ACC112 (cell line): ENCODE measurements around the gene DCDC2.
"Not testable (repeated sequence)": the region's sequence is repeated elsewhere in the genome, so short reads cannot be mapped to it uniquely, and the experiment has no call there.

Experiments
- H2AFZ ChIP-seq: fragments of 200-600 bp; sonication (generic); one replicate; pipeline ENCODE4 v1.6.0; 2017; ENCODE audit warnings: antibody characterized with exemption, low read length; ENCODE audit not compliant: unreplicated experiment
- H3K27ac ChIP-seq: fragments of 200-600 bp; sonication (generic); 2 replicates; pipeline ENCODE4 v1.5.1; 2014; ENCODE audit warnings: low read depth, mild to moderate bottlenecking, antibody characterized with exemption, low read length, moderate library complexity
- H3K27me3 ChIP-seq: fragments of 200-600 bp; sonication (generic); 2 replicates; pipeline ENCODE4 v1.6.1; 2014; ENCODE audit warnings: mild to moderate bottlenecking, antibody characterized with exemption, low read length, moderate library complexity, mixed read lengths; ENCODE audit not compliant: insufficient read depth
- H3K36me3 ChIP-seq: fragments of 200-600 bp; sonication (generic); 2 replicates; pipeline ENCODE4 v1.6.1; 2016; ENCODE audit warnings: mild to moderate bottlenecking, antibody characterized with exemption, low read length, moderate library complexity, mixed read lengths; ENCODE audit not compliant: insufficient read depth
- H3K4me1 ChIP-seq: fragments of 200-600 bp; sonication (generic); one replicate; pipeline ENCODE4 v1.6.1; 2016; ENCODE audit warnings: low read length, mixed read lengths; ENCODE audit not compliant: insufficient read depth, unreplicated experiment, control insufficient read depth
- H3K4me3 ChIP-seq: fragments of 200-600 bp; sonication (generic); 2 replicates; pipeline ENCODE4 v1.5.1; 2014; ENCODE audit warnings: mild to moderate bottlenecking, low read depth, low read length
- H3K79me2 ChIP-seq: fragments of 200-600 bp; sonication (generic); one replicate; pipeline ENCODE4 v1.6.0; 2016; ENCODE audit warnings: low read length; ENCODE audit not compliant: control insufficient read depth, unreplicated experiment, insufficient read depth

Gene DCDC2

GRCh38 chr6:24225838-24226237 lies 132.0 kb downstream of the DCDC2 start:
- Histone ChIP-seq H3K79me2 (no peaks in the 10 kb centered on the region), H3K4me3 (no peak overlapping the region), H3K27ac (no peak overlapping the region), H3K36me3 (no peaks in the 10 kb centered on the region), H3K27me3 (no peaks in the 10 kb centered on the region), H3K4me1 (peaks cover 7% of the 10 kb centered on the region), H2AFZ (no peak overlapping the region)

GRCh38 chr6:24223115-24223919 lies 134.5 kb downstream of the DCDC2 start:
- Histone ChIP-seq H3K36me3 (no peaks in the 10 kb centered on the region), H3K27me3 (no peaks in the 10 kb centered on the region), H3K27ac (no peak overlapping the region), H3K4me3 (no peak overlapping the region), H3K79me2 (no peaks in the 10 kb centered on the region), H3K4me1 (peaks cover 5% of the 10 kb centered on the region), H2AFZ (no peak overlapping the region)

DNA sequence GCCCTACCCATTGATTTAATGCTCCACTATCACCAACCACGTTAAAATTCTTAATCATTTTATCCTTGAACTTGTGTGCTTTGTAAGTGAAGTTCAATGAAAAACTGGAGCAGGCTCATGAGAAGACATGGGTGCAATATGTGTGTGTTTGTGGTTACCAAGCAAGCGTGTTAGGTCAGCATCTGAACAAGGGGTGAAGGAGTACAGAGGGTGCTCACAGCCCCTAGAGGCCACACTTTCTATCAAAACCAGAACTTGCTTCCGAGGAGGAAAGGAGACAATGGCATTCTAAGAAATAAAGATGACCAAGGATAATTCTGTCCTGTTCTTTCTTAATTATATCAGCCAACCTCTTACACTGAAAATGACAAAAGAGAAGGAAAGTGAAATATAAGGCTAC lies 138.2 kb downstream of the DCDC2 start:
- no peaks in the 10 kb centered on the region for H3K4me1 ChIP-seq
- H3K27me3 ChIP-seq = no peaks in the 10 kb centered on the region
- H3K4me3 ChIP-seq = no peak overlapping the region
- H3K27ac ChIP-seq = no peak overlapping the region
- H3K36me3 ChIP-seq = no peaks in the 10 kb centered on the region
- no peaks in the 10 kb centered on the region for H3K79me2 ChIP-seq
- H2AFZ ChIP-seq = no peak overlapping the region

GRCh38 chr6:24214984-24215383 lies 142.9 kb downstream of the DCDC2 start:
- no peaks in the 10 kb centered on the region for H3K79me2 ChIP-seq
- 0 out of 2 replicates have a peak, but pooled peaks cover 4% of the 10 kb centered on the region for H3K27me3 ChIP-seq
- no peaks in the 10 kb centered on the region for H3K4me1 ChIP-seq
- no peak overlapping the region for H3K27ac ChIP-seq
- H3K4me3 ChIP-seq = no peak overlapping the region
- no peaks in the 10 kb centered on the region for H3K36me3 ChIP-seq
- H2AFZ ChIP-seq = no peak overlapping the region

DNA sequence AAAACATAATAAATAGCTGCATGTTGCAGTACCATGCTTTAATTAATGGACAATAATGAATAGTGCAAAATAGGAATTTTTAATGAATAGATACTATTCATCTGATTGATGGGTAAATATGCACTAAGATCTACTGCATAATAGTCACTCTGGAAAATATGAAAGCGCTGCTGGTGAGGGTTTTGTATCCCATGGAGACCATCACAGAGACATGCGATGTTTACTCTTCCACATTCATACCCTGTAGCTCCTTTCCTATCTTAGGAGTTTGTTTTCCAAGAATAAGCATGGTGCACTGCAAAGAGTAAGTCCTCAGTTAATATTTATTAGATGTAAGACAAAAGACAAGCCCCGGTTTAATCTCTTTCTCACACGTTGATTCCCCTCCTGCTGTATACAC lies 150.4 kb downstream of the DCDC2 start:
- H3K4me3 ChIP-seq = no peak overlapping the region
- no peak overlapping the region for H2AFZ ChIP-seq
- no peaks in the 10 kb centered on the region for H3K36me3 ChIP-seq
- no peak overlapping the region for H3K27ac ChIP-seq
- 0 out of 2 replicates have a peak, but pooled peaks cover 4% of the 10 kb centered on the region for H3K27me3 ChIP-seq
- no peaks in the 10 kb centered on the region for H3K4me1 ChIP-seq
- H3K79me2 ChIP-seq = no peaks in the 10 kb centered on the region

DNA sequence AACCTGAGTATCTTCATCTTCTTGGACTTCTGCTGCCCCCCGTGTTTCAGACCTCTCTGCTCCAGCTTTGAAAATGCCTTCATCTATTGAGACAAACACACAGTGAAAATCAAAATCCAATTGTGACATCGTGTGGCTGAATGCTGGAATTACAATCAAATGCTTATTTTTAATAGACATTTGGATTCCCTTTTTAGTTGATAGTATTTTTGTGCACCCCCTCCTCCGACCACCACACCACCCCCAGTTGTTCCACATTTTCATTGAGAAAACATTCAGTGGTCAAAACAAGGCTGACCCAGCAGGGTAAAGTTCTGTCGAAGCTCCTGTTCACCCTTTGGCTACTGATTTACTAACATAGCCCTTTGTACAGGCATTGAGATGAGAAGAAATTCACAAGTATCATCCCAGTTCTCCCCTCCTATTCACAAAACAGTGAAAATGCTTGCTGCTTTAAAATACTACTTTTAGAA lies 152.8 kb downstream of the DCDC2 start:
- Histone ChIP-seq H2AFZ (no peak overlapping the region), H3K4me3 (no peak overlapping the region), H3K79me2 (no peaks in the 10 kb centered on the region), H3K4me1 (no peaks in the 10 kb centered on the region), H3K27me3 (no peaks in the 10 kb centered on the region), H3K36me3 (no peaks in the 10 kb centered on the region), H3K27ac (no peak overlapping the region)

GRCh38 chr6:24204113-24204512 lies 153.7 kb downstream of the DCDC2 start:
- not testable (repeated sequence) for H3K79me2 ChIP-seq, H3K4me1 ChIP-seq, H3K27ac ChIP-seq, H2AFZ ChIP-seq, H3K4me3 ChIP-seq, H3K27me3 ChIP-seq, H3K36me3 ChIP-seq

- no peak overlapping the region for H3K4me3 ChIP-seq
- no peak overlapping the region for H2AFZ ChIP-seq
- H3K4me1 ChIP-seq = no peaks in the 10 kb centered on the region
- no peak overlapping the region for H3K27ac ChIP-seq
- no peaks in the 10 kb centered on the region for H3K79me2 ChIP-seq
- no peaks in the 10 kb centered on the region for H3K27me3 ChIP-seq
- no peaks in the 10 kb centered on the region for H3K36me3 ChIP-seq
These were observed 160.0 kb downstream of the DCDC2 start for GRCh38 chr6:24197892-24198291.

DNA sequence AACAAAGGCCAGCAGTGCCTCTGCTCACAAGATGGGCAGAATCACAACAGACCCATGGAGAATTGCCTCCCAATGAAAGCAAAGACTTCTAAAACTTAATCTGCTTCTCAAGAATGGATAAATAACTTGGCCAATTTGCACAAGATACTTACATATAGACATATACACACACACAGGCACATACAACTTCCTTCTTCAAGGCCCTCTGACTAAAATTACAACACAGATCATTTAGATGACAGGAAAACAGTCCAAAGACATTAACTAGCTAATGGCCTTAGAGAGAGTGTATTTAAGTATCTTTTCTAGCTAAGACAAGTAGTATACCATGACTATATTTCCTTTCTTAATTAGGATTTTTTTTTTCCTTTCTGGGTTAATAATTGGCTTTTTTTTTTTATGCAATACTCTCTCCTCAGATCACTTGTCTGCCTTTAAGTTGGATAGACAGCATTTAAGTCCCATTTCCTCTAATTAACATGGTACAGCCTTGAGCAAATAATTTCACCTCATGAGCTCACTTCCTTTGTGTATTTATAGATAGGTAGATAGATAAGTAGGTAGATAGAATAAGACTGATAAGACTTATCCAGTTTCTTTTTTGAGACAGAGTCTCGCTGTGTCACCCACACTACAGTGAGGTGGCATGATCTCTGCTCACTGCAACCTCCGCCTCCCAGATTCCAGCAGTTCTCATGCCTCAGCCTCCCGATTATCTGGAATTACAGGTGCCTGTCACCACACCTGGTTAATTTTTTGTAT lies 161.8 kb downstream of the DCDC2 start:
- H3K79me2 ChIP-seq = no peaks in the 10 kb centered on the region
- no peaks in the 10 kb centered on the region for H3K36me3 ChIP-seq
- H3K4me1 ChIP-seq = no peaks in the 10 kb centered on the region
- H2AFZ ChIP-seq = no peak overlapping the region
- H3K27ac ChIP-seq = no peak overlapping the region
- H3K4me3 ChIP-seq = no peak overlapping the region
- no peaks in the 10 kb centered on the region for H3K27me3 ChIP-seq

DNA sequence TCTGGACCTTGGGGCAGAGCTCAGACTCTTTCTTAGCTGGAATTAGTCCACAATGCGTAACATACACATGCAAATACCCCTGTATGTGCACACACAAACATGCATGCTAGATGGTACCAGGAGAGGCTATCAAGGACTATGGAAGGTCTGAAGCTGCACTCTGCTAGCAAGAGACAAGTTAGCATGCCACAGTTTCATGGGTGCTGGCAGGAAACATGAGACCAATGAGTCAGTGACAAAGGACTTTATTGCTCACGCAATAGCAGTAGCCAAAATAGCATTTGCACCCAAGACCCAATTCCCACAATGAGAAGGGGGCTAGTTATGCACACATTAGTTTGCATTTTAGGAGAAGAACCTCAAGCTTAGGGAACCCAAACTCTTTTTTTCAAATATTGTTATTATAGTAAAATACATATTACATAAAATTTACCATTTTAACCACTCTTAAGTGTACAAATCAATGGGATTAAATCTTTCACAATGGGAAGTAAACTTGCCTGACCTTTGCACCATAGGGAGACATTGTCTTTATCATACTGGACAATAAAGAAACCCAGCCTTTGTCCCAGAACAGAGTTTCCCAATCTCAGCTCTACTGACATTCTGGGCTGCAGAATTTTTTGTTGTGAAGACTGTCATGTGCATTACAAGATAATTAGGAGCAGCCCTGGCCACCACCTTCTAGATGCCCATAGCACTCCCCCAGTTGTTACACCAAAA lies 162.7 kb downstream of the DCDC2 start:
- H3K36me3 ChIP-seq = no peaks in the 10 kb centered on the region
- H3K27ac ChIP-seq = no peak overlapping the region
- no peaks in the 10 kb centered on the region for H3K4me1 ChIP-seq
- H2AFZ ChIP-seq = no peak overlapping the region
- H3K79me2 ChIP-seq = no peaks in the 10 kb centered on the region
- no peak overlapping the region for H3K4me3 ChIP-seq
- H3K27me3 ChIP-seq = no peaks in the 10 kb centered on the region
